NCI-H2029 treated with DMSO at 0.1 percent for 48 hours (cell line): ENCODE data around the gene PLB1.
"Not testable (repeated sequence)": the region's sequence is repeated elsewhere in the genome, so short reads cannot be mapped to it uniquely, and the experiment has no call there.

ENCODE experiments used
- DNase-seq: peaks from one replicate; lab custom pipeline; 2025; lab: John Stamatoyannopoulos, UW

Gene PLB1

GRCh38 chr2:28647682-28648081 is 151.8 kb downstream of the PLB1 start:
- DNase-seq, result no peak

DNA sequence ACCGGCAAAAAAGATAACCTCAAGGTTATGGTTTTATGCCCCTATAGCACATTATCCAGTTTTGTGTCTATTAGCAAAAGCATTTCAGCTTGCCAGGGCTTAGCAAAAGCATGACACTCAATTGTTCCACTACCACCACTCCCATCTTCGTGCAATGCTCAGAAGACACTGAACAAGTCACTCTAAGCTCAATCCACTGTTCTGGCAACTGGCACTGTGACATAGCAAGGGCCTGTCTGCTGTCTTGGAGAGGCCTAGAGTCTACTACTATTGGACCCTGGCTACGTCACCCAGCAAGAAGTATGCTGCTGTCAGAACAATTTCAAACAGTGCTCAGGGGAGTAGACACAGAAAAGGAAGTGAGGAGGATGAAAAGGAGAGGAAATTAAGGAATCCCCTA is 152.3 kb downstream of the PLB1 start:
- no peak for DNase-seq

DNA sequence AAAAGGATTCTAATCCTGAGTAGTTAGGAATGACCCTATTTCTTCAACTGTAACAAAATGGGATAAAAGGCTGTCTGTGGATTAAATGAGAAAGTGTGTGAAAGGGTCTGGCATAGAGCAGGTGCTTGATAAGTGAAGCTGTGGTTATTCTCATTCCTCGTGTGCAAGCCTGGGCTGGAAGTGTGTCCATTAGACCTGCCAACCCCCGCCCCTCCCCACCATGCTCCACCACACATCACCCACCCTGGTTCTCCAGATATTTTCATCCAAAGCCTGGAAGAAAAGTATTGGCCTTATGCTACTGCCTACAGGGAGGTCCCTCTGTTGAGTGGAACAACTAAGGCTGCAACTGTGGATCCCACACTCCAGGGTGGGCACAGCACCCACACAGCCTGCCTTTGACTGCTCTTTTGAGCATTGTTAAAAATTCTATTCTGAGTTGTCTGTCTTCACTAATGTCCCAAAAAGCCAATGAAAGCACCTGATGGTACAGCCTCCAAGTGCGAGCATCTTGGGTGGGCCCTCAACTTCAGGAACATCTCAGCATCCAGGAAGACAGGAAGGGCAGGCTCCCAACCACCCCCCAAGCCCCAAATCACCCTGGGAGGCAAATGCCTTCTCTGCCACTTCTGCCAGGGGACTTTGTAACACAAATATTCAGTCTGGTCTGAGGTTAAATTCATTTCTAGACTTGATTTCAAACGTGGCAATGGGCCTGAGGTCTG is 153.0 kb downstream of the PLB1 start:
- no peak for DNase-seq

DNA sequence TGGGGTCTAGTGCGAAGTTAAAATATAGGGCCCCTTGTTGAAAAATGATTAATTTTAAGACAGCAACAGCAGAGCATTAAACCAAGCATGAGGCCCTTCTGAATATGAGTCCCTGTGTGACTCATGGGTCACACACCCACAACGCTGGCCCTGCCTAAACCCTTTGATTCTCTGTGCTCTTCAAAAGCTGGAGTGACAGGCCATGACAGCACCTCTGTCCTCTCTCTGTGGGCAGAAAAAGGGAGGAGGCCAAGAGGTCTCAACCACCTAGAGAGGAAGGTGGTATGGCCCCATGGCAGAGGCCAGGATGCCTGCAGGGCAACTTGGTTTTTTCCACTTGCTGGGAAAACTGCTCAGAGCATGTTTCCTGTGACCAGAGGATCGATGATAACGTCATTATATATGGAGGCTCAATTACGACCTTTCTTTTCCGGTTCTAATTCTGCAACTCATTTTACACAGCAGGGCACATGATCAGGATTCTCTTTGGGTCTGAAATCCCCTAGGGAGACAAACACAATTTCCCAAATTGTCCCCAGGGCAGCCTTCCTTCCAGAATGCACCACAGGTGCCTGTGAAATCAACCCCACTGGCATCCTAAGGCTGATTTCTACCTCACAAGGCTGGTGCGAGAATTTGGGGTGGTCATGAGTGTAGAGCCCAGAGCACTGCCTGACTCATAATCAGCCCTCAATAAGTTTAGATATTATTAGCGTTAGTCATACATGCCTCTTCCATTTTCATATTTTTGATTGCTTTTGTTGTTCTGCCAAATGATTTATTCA is 153.8 kb downstream of the PLB1 start:
- DNase-seq, result no peak

DNA sequence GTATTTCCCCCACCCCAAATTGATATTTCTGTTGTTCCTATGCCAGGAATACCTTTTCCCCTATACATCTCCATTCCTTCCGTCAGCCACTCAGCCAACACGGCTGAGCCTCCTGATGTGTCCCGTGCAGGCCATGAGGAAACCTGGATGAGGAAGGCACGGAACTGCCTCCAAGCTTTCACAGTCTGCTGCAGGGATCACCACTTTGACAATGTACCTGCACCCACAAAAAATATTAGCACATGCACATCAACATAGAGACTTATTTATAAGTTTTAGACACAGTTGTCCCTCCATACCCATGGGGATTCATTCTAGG is 154.4 kb downstream of the PLB1 start:
- no peak for DNase-seq

- no peak for DNase-seq
These were observed 156.4 kb downstream of the PLB1 start for GRCh38 chr2:28652217-28652616.

GRCh38 chr2:28653892-28654662 is 158.2 kb downstream of the PLB1 start:
- no peak for DNase-seq

GRCh38 chr2:28654663-28655320 is 158.9 kb downstream of the PLB1 start:
- DNase-seq, result no peak

GRCh38 chr2:28656937-28657615 is 161.2 kb downstream of the PLB1 start:
- DNase-seq, result no peak

DNA sequence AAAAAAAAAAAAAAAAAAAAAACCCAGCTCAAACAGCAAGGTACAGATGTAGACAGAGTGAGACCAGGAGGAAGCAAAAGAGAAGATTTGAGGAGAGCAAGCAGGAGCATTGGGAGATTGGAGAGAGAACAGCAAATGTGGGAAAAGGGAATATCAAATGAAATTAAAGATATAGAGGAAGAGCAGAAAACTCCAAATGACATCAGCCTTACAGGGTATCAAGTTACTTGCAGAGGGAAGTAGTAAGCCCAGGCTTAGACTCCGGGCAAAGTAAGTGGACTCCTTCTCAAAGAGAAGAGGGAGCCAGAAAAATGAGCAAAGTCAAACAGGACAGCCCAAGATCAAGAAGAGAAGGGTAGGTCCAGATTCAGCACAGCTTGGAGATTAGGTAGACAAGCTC is 162.5 kb downstream of the PLB1 start:
- peak; percentile 36 for DNase-seq

- no peak for DNase-seq
These were observed 163.3 kb downstream of the PLB1 start for GRCh38 chr2:28659127-28659526.

GRCh38 chr2:28661589-28662001 is 165.7 kb downstream of the PLB1 start:
- DNase-seq, result peak; percentile 54

DNA sequence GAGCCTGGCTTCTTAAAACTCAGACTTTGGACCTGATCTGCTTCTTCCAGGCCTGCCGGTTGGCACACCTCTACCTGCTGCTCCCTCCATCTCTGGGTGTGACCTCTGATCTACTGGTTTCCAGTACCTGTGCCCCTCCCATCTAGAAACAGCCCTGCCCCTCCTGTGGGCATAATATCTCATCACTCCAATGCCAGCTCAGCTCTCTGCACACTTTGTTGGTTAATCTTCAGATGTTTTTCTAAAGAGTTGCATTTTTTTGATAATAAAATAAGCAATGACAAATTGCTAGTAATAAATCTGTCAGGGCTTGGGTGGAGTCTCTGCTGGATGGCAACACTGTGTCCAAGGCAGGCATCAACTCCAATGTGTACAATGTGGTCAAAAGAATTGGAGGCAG is 166.2 kb downstream of the PLB1 start:
- no peak for DNase-seq

- no peak for DNase-seq
These were observed 166.8 kb downstream of the PLB1 start for GRCh38 chr2:28662468-28663181.

GRCh38 chr2:28663359-28663758 is 167.5 kb downstream of the PLB1 start:
- no peak for DNase-seq

DNA sequence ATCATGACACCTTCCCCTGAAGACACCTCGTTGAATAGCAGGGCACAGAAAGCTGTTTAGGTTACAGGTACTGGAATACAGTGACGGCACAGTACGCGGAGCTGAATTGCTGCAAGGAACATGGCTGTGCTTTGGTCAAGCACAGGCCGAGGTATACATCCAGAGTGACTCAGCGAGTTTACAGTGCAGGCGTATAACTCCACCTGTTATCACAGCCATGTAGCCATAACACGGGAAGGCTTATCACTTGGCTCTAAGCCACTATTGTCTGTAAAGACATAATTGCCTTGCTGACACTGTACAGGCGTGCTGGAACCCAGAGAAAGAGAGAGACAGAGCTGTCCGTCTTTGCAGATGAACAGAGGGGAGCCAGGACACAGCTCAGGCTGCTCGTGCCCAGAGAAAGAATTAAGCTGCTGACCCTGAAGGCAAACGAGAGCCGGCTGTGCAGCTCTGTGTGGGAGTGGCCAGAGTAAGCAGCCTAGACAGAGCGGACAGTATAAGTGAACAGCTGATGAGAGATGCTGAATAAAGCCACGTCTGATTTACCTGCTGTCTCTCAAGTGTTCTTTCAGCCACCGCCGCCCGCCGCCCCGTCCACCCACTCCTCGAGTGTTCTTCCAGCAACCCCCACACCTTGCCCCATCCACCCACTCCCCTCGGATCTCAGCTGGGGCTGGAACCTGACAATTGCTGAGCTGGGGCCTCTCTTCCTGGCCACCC is 168.4 kb downstream of the PLB1 start:
- DNase-seq, result no peak

DNA sequence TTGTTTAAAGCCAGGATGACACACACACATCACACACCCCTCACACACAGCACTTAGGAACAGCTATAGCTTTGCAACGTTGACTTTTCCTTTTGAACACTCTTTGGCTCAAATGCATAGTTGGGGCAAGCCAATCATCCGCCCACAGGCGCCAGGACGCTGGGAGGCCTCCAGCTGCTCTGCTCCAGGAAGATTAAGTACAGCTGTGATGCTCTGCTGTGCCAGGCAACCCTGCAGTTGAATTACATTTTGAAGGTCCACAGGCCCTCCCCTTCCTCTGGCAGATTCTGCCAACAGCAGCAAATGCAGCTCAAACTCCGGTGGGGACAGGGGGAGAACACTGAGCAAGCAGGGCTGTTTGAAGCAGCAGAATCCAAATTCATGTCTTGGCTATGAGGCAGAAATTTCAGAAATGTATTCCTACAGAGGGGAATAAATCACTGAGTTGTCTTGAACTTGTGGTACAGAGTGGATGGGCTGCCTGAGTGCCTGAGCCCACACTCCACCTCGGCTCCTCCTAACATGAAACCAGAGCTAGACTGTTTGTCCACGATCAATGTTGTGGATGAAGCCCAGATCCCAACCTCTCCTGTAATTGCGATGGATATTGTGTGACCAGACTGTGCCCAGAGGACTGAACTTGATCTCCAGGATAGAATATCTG is 169.3 kb downstream of the PLB1 start:
- DNase-seq, result no peak

DNA sequence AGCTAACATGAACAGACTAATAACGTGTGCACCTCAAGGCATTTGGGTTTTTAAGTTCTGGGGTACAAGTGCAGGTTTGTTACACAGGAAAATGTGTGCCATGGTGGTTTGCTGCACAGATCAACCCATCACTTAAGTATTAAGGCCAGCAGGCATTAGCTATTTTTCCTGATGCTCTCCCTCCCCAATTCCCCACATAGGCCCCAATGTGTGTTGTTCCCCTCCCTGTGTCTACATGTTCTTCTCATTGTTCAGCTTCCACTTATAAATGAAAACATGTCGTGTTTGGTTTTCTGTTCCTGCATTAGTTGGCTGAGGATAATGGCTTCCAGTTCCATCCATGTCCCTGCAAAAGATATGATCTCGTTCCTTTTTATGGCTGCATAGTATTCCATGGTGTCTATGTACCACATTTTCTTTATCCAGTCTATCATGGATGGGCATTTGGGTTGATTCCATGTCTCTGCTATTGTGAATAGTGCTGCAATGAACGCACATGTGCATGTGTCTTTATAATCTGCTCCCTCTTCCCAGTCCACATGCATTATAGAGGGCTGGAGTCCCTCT is 170.0 kb downstream of the PLB1 start:
- DNase-seq, result not testable (repeated sequence)

GRCh38 chr2:28666496-28667184 is 170.8 kb downstream of the PLB1 start:
- no peak for DNase-seq
